CMK (cell line): Measurements from ENCODE around the gene NOP14.
"Not testable (repeated sequence)": the region's sequence is repeated elsewhere in the genome, so short reads cannot be mapped to it uniquely, and the experiment has no call there.

Source experiments
- DNase-seq: peaks from one replicate; pipeline ENCODE4 v3.0.0-alpha.2; 2010; ENCODE audit warnings: low read depth

Gene NOP14

GRCh38 chr4:2931512-2932301 is 31.5 kb downstream of the NOP14 start:
- peak; percentile 65 for DNase-seq

- DNase-seq = no peak
Measured at GRCh38 chr4:2930758-2931511, 32.3 kb downstream of the NOP14 start.

DNA sequence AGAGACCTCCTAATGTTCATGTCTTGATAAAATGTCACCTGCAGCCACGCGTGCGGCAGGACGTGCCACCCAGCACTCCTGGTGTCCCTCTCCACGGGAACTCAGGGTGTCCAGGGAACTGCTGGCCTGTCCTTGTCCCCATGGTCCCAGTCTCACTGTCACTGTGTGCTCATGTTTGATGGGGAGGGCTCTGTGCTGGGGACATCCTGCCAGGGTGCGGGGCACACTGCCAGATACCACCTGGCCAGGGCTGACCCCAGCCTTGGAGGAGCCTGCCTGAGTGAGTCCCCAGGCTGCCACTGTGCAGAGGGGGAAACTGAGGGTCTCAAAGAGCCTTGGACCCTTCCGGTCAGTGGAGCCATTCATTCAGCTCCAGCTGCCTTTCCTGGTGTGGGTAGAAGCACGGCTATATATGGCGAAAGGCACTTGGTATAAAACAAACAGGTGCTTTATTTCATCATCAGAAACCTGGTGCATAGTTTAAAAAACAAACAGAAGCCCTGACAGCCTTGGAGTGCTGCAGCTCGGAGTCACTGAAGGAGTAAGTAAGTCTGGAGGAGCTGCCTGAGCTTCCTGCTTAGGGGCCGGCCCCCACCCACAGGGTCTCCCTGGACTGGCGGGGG is 33.0 kb downstream of the NOP14 start:
- DNase-seq = no peak

DNA sequence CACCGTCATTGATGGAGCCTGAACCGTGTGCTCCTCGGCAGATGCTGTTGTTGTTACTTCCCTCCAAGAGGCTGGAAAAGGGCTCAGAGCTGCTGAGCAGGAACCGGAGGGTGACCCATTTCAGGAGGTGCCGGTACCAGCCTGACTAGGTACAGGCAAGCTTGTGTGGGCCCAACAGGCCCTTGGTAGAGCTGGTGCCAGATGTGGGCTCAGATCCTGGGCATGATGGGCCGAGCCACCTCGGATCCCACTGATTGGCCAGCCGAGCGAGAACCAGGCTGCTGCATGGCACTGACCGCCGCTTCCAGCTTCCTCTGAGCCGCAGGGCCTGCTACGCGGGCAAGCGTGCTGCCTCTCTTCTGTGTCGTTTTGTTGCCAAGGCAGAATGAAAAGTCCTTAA is 33.7 kb downstream of the NOP14 start:
- DNase-seq = no peak

GRCh38 chr4:2928242-2929176 is 34.7 kb downstream of the NOP14 start:
- no peak for DNase-seq

DNA sequence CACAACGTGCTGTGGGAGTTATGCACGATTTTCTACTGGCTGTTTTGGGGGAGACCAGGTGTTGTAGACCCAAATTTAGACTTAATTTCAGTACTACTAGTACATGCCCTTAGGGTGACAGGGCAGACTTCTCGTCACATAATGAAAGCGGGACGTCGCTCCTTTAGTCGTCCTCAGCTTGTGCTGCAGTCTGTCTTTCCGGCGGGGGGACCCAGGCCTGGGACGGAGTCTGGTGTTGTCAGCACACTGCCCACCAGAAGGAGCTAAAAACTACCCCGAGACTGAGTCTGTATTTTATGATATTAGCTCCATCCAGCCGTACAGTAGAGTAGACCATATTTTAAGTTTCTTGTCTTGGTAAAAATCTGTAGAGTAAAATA is 35.5 kb downstream of the NOP14 start:
- DNase-seq = no peak

- no peak for DNase-seq
Measured at GRCh38 chr4:2927016-2927695, 36.0 kb downstream of the NOP14 start.

GRCh38 chr4:2925931-2926860 is 37.0 kb downstream of the NOP14 start:
- no peak for DNase-seq

DNA sequence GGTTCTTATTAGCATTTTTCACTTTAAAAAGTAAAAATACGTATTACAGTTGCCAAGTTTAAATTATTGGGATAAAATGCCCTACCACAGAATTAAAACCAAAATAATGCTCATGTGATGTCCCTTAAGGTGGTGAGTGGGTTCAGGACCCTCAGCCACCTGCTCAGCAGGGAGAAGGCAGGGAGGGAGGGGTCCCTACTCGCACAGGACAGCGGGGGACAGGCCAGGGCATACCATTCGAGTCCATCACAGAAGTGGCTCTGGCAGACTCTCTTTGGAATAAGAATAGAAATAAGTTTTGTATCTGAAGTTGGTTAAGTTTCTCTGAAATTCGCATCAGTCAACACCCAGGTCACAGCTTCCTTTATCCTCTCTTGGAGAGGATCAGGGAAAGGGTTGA is 37.7 kb downstream of the NOP14 start:
- DNase-seq = no peak

DNA sequence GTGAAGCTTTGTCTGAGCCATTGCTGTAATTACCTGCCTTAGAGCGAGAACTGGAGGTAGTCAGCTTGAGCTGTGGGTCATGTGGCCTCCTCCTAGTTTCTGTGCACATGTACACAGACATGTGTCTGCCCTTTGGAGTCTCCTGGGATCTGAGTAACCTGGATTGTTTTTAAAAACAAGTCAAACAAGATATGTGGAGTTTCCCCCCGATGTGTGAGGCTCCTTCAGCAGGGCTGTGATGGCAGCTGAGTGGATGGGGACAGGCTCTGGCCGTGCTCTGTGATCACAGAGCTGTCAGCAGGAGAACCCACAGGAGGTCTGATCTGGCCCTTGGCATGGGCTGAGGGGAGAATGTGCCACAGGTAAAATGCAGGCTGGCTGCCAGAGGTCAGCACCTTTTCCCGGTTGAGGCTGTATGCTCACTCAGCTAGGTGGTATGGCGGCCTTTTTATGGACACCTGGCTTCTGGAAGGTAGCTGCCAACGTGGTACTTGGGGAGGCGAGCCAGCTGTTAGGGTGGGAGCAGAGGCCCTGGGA is 38.4 kb downstream of the NOP14 start:
- DNase-seq = no peak

DNA sequence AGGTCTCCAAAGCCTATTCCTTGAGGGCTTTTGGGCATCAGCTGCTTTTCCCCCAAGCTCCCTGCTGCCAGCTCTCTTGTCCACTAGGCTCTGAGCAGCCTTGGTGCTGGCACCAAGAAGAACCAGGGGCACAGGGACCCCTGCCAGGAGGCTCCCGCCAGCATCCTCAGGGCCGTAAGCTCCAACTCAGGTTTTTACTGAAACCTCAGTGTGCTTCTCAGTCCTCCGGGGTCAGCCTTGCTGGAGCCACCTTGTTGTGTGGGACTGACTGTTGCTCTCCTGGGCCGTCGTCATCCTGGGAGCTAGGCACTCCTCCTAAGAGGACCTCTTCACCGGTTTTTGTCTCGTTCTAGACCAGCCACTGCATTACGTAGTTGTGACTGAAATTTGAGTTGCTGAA is 38.9 kb downstream of the NOP14 start:
- DNase-seq = no peak

DNA sequence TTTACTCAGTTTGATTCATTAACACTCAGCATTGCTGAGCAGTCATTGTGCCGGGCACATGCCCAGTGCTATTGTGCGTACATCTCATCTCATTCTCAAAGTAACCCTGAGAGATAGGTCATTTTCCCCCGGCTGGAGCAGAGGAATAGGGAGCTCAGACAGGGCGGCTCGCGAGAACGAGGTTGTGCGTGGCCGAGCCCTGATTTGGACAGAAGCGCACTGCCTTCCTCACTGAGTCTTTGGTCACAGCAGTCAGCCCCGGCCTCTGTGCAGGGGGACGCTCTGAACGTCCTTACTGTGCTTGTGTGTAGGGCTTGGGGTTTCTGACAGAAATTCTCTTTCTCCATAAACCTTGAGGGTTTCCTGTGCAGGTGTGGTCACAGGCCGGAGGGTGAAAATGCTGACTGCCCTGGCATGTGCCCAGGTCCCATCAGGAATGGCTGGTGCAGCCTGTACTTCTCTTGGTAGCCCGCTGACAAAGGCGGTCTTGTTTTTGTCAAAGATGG is 39.5 kb downstream of the NOP14 start:
- DNase-seq = no peak

GRCh38 chr4:2923141-2923551 is 40.1 kb downstream of the NOP14 start:
- no peak for DNase-seq

DNA sequence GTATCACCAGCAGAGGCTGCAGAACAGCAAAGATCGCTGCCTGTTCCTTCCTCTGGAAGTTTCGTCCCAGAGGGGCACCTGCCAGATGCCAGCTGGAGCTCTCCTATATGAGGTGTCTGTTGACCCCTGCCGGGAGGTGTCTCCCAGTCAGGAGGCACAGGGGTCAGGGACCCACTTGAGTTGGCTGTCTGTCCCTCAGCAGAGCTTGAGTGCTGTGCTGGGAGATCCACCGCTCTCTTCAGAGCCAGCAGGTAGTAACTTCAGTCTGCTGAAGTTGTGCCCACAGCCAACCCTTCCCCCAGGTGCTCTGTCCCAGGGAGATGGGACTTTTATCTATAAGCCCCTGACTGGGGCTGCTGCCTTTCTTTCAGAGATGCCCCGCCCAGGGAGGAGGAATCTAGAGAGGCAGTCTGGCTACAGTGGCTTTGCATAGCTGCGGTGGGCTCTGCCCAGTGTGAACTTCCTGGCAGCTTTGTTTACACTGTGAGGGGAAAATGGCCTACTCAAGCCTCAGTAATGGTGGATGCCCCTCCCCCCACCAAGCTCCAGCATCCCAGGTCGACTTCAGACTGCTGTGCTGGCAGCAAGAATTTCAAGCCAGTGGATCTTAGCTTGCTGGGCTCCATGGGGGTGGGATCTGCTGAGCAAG is 40.6 kb downstream of the NOP14 start:
- DNase-seq = not testable (repeated sequence)

- not testable (repeated sequence) for DNase-seq
Measured at GRCh38 chr4:2918714-2919113, 44.5 kb downstream of the NOP14 start.

DNA sequence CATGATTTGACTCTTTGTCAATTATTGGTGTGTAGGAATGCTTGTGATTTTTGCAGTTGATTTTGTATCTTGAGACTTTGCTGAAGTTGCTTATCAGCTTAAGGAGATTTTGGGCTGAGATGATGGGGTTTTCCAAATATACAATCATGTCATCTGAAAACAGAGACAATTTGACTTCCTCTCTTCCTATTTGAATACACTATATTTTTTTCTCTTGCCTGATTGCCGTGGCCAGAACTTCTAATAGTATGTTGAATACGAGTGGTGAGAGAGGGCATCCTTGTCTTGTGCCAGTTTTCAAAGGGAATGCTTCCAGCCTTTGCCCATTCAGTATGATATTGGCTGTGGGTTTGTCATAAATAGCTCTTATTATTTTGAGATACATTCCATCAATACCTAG is 44.9 kb downstream of the NOP14 start:
- not testable (repeated sequence) for DNase-seq

- DNase-seq = not testable (repeated sequence)
Measured at GRCh38 chr4:2916696-2917095, 46.5 kb downstream of the NOP14 start.

DNA sequence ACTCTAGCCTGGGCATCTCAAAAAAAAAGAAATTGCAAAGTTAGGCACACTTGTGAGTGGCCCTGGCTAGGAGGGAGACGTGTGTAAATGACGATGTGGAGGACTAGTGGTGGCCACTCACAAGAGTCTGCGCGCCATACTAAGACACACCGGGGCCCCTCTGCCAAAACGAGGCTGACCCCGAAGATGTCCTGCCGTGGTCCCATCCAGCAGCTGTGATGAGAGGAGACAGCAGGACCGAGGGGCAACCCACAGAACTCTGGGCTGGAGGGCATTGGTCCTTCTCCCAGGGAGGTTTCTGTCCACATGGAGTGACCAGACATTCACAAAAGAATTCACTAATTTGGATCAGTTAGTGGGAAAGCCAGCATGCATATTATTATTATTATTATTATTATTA is 47.4 kb downstream of the NOP14 start:
- DNase-seq = no peak
